ENCODE results near the gene CGREF1. TPM values are rescaled to one million over a fixed set of nuclear protein-coding genes. Genes with fewer than 3 reads are reported as not detected.

CGREF1 gene
- total RNA-seq, 1 donor, result under 0.01 TPM

DNA sequence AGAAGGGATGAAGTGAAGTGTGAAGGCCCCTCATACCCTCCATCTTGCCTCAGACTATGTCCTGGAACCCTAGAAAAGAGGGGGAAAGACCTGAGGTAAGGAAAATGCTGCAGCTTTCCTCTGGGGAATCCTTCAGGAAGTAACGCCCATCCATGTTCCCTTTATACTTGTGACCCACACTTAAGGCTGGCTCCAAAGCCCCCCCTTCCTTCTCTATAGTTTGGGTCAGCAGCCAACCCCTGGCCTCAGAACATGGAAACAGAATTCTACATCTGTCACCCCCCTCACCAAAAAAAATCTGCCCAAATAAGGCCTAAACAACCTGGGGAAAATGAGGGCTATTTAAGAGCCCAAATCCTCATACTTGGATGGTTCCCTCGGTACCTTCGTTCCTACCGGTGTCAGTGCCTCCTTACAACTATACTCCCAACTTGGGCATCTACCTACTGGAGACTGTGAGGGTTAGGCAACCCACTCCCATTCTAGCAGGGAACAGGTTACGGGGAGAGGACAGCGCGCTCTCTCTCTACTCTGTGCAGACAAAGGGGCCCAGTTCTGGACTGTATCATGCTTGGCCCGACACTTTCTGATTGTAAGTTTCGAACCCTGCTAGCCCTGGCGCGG lies 48.2 kb downstream of the CGREF1 start:
- TF ChIP-seq, protein P1, sequence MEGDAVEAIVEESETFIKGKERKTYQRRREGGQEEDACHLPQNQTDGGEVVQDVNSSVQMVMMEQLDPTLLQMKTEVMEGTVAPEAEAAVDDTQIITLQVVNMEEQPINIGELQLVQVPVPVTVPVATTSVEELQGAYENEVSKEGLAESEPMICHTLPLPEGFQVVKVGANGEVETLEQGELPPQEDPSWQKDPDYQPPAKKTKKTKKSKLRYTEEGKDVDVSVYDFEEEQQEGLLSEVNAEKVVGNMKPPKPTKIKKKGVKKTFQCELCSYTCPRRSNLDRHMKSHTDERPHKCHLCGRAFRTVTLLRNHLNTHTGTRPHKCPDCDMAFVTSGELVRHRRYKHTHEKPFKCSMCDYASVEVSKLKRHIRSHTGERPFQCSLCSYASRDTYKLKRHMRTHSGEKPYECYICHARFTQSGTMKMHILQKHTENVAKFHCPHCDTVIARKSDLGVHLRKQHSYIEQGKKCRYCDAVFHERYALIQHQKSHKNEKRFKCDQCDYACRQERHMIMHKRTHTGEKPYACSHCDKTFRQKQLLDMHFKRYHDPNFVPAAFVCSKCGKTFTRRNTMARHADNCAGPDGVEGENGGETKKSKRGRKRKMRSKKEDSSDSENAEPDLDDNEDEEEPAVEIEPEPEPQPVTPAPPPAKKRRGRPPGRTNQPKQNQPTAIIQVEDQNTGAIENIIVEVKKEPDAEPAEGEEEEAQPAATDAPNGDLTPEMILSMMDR (IDR thresholded peaks at IDR 0.05; ENCODE audit: insufficient read depth, low read depth, low read length), result no peak
- DNase-seq (ENCODE audit: low read depth), result no peak

DNA sequence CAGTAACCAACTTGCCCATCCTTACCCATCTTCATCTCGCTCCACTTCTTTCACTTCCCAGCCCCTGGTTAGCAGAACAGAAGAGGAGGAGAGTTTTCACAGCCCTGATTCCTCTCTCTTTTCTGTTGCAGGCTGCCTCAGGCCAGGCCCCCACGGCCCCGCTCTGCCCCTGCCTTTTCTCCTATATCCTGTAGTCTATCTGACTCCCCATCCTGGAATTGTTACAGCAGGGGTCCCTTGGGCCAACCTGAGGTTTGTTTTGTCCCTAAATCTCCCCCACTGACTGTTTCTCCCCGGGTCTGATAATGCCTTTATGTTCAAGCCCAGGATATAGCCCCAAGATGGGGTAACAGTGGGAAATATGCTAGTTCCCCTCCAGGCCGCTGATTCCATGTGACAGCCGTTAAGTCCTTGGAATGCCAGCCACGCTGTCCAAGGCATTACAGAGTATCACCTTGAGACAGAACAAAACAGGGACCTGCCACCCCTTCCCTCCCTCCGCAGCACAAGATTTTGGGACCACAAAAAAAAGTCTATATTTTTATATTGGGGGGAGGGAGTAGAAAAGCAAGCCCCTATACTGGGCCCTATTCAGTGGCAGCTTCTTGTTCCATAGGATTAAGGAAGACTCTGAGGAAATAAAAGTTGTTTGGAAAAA lies 48.8 kb downstream of the CGREF1 start:
- TF ChIP-seq, protein P1 (IDR thresholded peaks at IDR 0.05; ENCODE audit: insufficient read depth, low read depth, low read length), result no peak
- DNase-seq (ENCODE audit: low read depth), result no peak
- H3K4me3 ChIP-seq (ENCODE audit: low read depth, low read length), result peak overlapping the region; percentile 93

More for the DNA sequence above, 48.2 kb downstream of the CGREF1 start:
- H3K4me3 ChIP-seq (ENCODE audit: low read depth, low read length), result peak overlapping the region; percentile 93

DNA sequence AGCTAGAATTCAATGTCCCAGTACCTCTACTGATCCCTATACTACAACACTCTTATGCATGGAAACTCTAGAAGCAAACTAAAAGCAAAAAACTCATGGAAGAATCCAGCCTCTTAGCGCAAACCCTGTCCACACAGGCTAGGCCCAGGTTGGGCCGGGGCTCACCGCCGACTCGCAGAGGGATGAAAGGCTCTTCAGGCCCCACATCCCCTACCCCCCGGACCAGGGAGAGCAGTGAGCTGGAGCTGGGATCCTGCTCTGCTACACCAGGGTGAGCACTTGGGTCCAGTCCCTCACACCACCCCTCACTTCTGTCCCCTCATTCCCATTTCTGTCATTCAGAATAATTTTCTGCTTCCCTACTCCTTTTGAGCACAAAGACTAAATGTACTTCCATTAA lies 49.5 kb downstream of the CGREF1 start:
- TF ChIP-seq, protein P1 (IDR thresholded peaks at IDR 0.05; ENCODE audit: insufficient read depth, low read depth, low read length), result no peak
- no peak for DNase-seq (ENCODE audit: low read depth)
- peak overlapping the region; percentile 93 for H3K4me3 ChIP-seq (ENCODE audit: low read depth, low read length)

DNA sequence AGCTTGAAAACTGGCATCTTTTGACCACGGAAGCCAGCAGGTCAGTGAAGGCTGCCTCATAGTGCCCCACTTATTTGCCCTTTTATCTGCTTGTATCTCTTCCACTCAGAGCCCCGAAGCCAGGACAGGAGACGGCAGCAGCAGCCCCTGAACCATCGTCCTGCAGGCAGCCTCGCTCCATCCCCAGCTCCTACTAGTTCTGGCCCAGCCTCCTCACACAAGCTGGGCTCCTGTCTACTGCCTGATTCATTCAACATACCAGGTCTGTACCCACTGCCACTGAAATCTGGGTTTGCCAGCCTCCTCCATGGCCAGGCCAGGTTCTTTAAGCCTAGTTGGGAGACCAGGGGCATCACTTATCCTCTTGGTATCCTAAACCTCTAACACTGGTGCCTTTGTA lies 51.5 kb downstream of the CGREF1 start:
- H3K4me3 ChIP-seq (ENCODE audit: low read depth, low read length), result no peak overlapping the region
- no peak for DNase-seq (ENCODE audit: low read depth)
- TF ChIP-seq, protein P1 (IDR thresholded peaks at IDR 0.05; ENCODE audit: insufficient read depth, low read depth, low read length), result no peak

DNA sequence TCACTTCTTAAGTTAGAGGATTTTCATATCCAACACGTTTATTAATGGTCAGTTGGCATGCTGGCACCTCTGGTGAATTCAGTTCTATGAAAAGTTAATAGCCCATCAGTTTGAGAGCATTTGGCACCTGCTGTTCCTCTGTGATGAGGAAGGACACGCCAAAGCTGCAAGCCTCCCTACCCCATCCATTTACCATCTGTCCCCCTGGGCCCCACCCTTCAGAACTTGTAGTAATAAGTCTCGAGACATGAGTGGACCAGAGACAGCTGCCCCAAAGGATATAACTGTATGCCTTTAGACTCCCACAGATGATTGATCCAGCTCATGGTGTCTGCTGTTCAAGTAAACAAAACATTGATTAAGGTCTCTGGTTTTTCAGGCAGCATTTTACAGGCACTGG lies 53.8 kb downstream of the CGREF1 start:
- no peak for DNase-seq (ENCODE audit: low read depth)
- TF ChIP-seq, protein P1 (IDR thresholded peaks at IDR 0.05; ENCODE audit: insufficient read depth, low read depth, low read length), result no peak
- no peak overlapping the region for H3K4me3 ChIP-seq (ENCODE audit: low read depth, low read length)

DNA sequence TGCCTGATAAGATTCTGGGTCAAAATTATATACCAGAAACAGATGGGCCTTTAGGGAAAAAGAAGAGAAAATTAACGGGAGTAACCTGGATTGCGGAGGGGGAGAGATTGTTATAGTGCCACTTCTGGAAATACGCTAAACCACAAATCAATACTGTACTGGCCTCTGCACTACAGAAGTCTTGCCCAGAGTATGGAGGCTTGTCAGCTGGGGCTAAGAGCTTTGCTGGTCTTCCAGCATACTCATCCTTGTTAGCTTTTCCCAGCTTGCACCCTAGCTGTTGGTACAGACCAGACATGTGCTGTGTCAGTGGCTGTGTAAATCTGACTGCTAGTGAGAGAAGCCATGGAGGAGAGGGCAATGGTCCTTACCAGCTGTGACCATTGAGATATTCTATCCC lies 58.6 kb downstream of the CGREF1 start:
- no peak overlapping the region for H3K4me3 ChIP-seq (ENCODE audit: low read depth, low read length)
- DNase-seq (ENCODE audit: low read depth), result no peak
- TF ChIP-seq, protein P1 (IDR thresholded peaks at IDR 0.05; ENCODE audit: insufficient read depth, low read depth, low read length), result no peak

Measured in fibroblast of villous mesenchyme (primary cell).